ENCODE data around the gene TMEM143.

GRCh38 chr19:48393559-48394330, 30.0 kb upstream of the TMEM143 start, which contains the start of gene GRIN2D:
- peak; percentile 15 for TF ChIP-seq CTCF (IDR thresholded peaks at IDR 0.05; ENCODE audit: low read depth, low read length, poor library complexity, severe bottlenecking)
- TF ChIP-seq EZH2phosphoT487 (IDR thresholded peaks at IDR 0.05; ENCODE audit: borderline replicate concordance, low read length): peak; percentile 93; the same call in 1 of the 2 replicates
